AG10803 (cell line): ENCODE data around the gene ACAP3.

Experiments
- DNase-seq: peaks from one replicate; pipeline ENCODE4 v3.0.0; 2010; ENCODE audit warnings: low read depth
- H3K4me3 ChIP-seq: 2 replicates; pipeline ENCODE4 v1.5.1; 2011; ENCODE audit warnings: mild to moderate bottlenecking, low read length, control low read depth
- CTCF ChIP-seq: conservative IDR thresholded peaks from 2 replicates; pipeline ENCODE4 v1.5.1; 2011; ENCODE audit warnings: mild to moderate bottlenecking, low read length, control low read depth, inconsistent platforms

The ACAP3 gene

GRCh38 chr1:1343811-1344421 is 36.2 kb upstream of the ACAP3 start:
- no peak for TF ChIP-seq CTCF
- H3K4me3 ChIP-seq: no peak overlapping the region
- DNase-seq: no peak

GRCh38 chr1:1342584-1343115 is 34.9 kb upstream of the ACAP3 start:
- no peak overlapping the region for H3K4me3 ChIP-seq
- TF ChIP-seq CTCF: no peak
- no peak for DNase-seq

- DNase-seq: no peak
- no peak for TF ChIP-seq CTCF
- no peak overlapping the region for H3K4me3 ChIP-seq
Measured at GRCh38 chr1:1342061-1342562, 34.4 kb upstream of the ACAP3 start.

- no peak for DNase-seq
- no peak overlapping the region for H3K4me3 ChIP-seq
- TF ChIP-seq CTCF: no peak
Measured at GRCh38 chr1:1341549-1342021, 33.9 kb upstream of the ACAP3 start.

- no peak for TF ChIP-seq CTCF
- no peak for DNase-seq
- no peak overlapping the region for H3K4me3 ChIP-seq
Measured at GRCh38 chr1:1340791-1341548, 33.2 kb upstream of the ACAP3 start.

GRCh38 chr1:1340185-1340584 is 32.5 kb upstream of the ACAP3 start:
- H3K4me3 ChIP-seq: no peak overlapping the region
- DNase-seq: no peak
- TF ChIP-seq CTCF: no peak
